GM12878 (cell line): Measurements from ENCODE around the gene TMEM61. TPM values are rescaled to one million over a fixed set of nuclear protein-coding genes. Genes with fewer than 3 reads are reported as not detected.

Source experiments
- ATAC-seq: fragments of 200-7000 bp; cut with Tn5 transposase; 3 replicates; pipeline ENCODE4 v1.9.1; 2020; ENCODE audit warnings: mild to moderate bottlenecking, moderate library complexity
- BruUV-seq: library from RNA; stranded (reverse); fragments of 400-500 nt; replicated peaks from 2 replicates; lab custom pipeline; 2021; lab: Mats Ljungman, UMichigan
- CTCF ChIA-PET: fragments of 300-600 bp; sonication (Branson Sonifier 250); formaldehyde crosslinking; extraction: SDS; loops from one replicate; lab custom pipeline; 2021; ENCODE audit warnings: inconsistent platforms; lab: Yijun Ruan, JAX
- POLR2A ChIA-PET: fragments of 350-600 bp; formaldehyde crosslinking; extraction: SDS; loops from one replicate; lab custom pipeline; 2021; ENCODE audit warnings: inconsistent platforms; lab: Charles Lee
- RAD21 ChIA-PET: fragments of 300-600 bp; sonication (Branson Sonifier 250); formaldehyde crosslinking; loops from one replicate; lab custom pipeline; 2023; ENCODE audit warnings: antibody characterized with exemption; ENCODE audit not compliant: unreplicated experiment; lab: Charles Lee
- SMC1A ChIA-PET: fragments of 300-600 bp; sonication (Branson Sonifier 250); formaldehyde crosslinking; loops from one replicate; lab custom pipeline; 2023; ENCODE audit not compliant: unreplicated experiment, uncharacterized antibody; lab: Charles Lee
- DNase-seq: peaks from one replicate; pipeline ENCODE4 v3.0.0-alpha.2; 2011; ENCODE audit warnings: low read depth, low spot score
- FAIRE-seq: peaks from 3 replicates; lab custom pipeline; 2011; peaks lifted over from hg19 to GRCh38; lab: Jason Lieb, UNC
- H2AFZ ChIP-seq: 2 replicates; pipeline ENCODE4 v1.6.0; 2011; ENCODE audit warnings: low read depth, low read length, control low read depth; ENCODE audit not compliant: control insufficient read depth
- H3K27ac ChIP-seq: 2 replicates; pipeline ENCODE4 v1.5.1; 2011; ENCODE audit warnings: control low read depth; ENCODE audit not compliant: control insufficient read depth, insufficient read depth
- H3K27me3 ChIP-seq, 2 experiments: replicated peaks in 1 of 2; 2 replicates each; pipeline versions ENCODE4 v1.6.0 to v1.6.1; 2011; ENCODE audit warnings: low read length in 1 of 2; ENCODE audit not compliant: control insufficient read depth in 2 of 2, insufficient read depth in 2 of 2
- H3K36me3 ChIP-seq, 2 experiments: 2 replicates each; pipeline ENCODE4 v1.5.1; 2011; ENCODE audit warnings: low read length in 1 of 2; ENCODE audit not compliant: control insufficient read depth in 2 of 2, insufficient read depth in 2 of 2
- H3K4me1 ChIP-seq: 2 replicates; pipeline ENCODE4 v1.6.1; 2011; ENCODE audit warnings: mild to moderate bottlenecking, low read length, moderate library complexity, mixed read lengths; ENCODE audit not compliant: control insufficient read depth, insufficient read depth
- H3K4me2 ChIP-seq: 2 replicates; pipeline ENCODE4 v1.6.0; 2011; ENCODE audit warnings: control low read depth; ENCODE audit not compliant: control insufficient read depth, insufficient read depth
- H3K4me3 ChIP-seq: fragments of 200-600 bp; sonication (generic); 2 replicates; pipeline ENCODE4 v1.5.1; 2016
- H3K79me2 ChIP-seq: 2 replicates; pipeline ENCODE4 v1.6.0; 2011; ENCODE audit warnings: low read length; ENCODE audit not compliant: control insufficient read depth, insufficient read depth
- H3K9ac ChIP-seq: 2 replicates; pipeline ENCODE4 v1.8.0; 2011; ENCODE audit warnings: low read length, control low read depth, mixed read lengths; ENCODE audit not compliant: control insufficient read depth, insufficient read depth
- H3K9me3 ChIP-seq: replicated peaks from 3 replicates; pipeline ENCODE4 v1.5.1; 2011; ENCODE audit warnings: mild to moderate bottlenecking, low read length; ENCODE audit not compliant: control insufficient read depth, insufficient read depth
- H4K20me1 ChIP-seq: 2 replicates; pipeline ENCODE4 v1.6.0; 2011; ENCODE audit not compliant: control insufficient read depth, insufficient read depth
- HCFC1 ChIP-seq: fragments of 150-350 bp; IDR thresholded peaks from 2 replicates; pipeline ENCODE4 v1.6.1; 2014; ENCODE audit warnings: low read length
- MYB ChIP-seq: fragments of 150-350 bp; IDR thresholded peaks from 2 replicates; pipeline ENCODE4 v1.6.1; 2014; ENCODE audit warnings: mild to moderate bottlenecking, low read depth, low read length, borderline replicate concordance
- SP1 ChIP-seq: IDR thresholded peaks from one replicate; pipeline ENCODE4 v1.6.1; 2011; ENCODE audit warnings: low read depth, low read length
- STAT1 ChIP-seq: fragments of 450-650 bp; conservative IDR thresholded peaks from 2 replicates; pipeline ENCODE4 v1.6.1; 2014; ENCODE audit warnings: antibody characterized with exemption, mild to moderate bottlenecking
- TCF12 ChIP-seq: IDR thresholded peaks from 2 replicates; pipeline ENCODE4 v1.6.1; 2011; ENCODE audit warnings: low read depth, mild to moderate bottlenecking, low read length
- WRNIP1 ChIP-seq: IDR thresholded peaks from 2 replicates; pipeline ENCODE4 v1.6.1; 2011; ENCODE audit warnings: low read depth, low read length, improper control_type of control experiment, borderline replicate concordance
- WGBS: methylation state at CpG from one replicate; pipeline ENCODE4 v1.1.6; 2016; ENCODE audit warnings: low lambda C conversion rate; ENCODE audit not compliant: insufficient replicate concordance, insufficient coverage; ENCODE audit errors: missing lambda C conversion rate; 5-methylcytosine and 5-hydroxymethylcytosine counted together
- in situ Hi-C: fragments of 300-500 bp; cut with MboI; formaldehyde crosslinking; loops from 9 replicates; pipeline ENCODE4 v1.14.3; 2018; ENCODE audit warnings: mixed read lengths
- intact Hi-C: fragments of 100-400 bp; cut with micrococcal nuclease; formaldehyde crosslinking; loops from one replicate; pipeline ENCODE4 v1.14.2; 2022; ENCODE audit not compliant: unreplicated experiment
- polyA plus RNA-seq, 11 experiments: library from polyadenylated mRNA; depleted of rRNA in 4 of 11; unstranded in 6 of 11; stranded (reverse) in 5 of 11; fragments of >200 nt; fragmentation: Nextera tagmentation in 4 of 11; fragmentation: Illumina TruSeq in 1 of 11; extraction: Ambion mirVana in 4 of 11; extraction: Trizol in 1 of 11; gene quantifications; 1 replicate in 1 of 11; 2 replicates in 10 of 11; pipeline versions ENCODE4 v1.2.1 to v1.2.3, GENCODE V29; 2011 to 2016; ENCODE audit warnings: inconsistent platforms in 2 of 11, missing spikeins in 2 of 11, low read depth in 1 of 11
- total RNA-seq, 4 experiments: library from RNA; depleted of rRNA in 3 of 4; stranded (reverse); fragments of >200 nt in 3 of 4; fragmentation: Illumina TruSeq in 1 of 4; extraction: Trizol in 1 of 4; gene quantifications; 2 replicates each; pipeline versions ENCODE4 v1.2.1 to v1.2.3, GENCODE V29; 2013 to 2021
- TF ChIP-seq, protein P1 (sequence below): fragments of 450-650 bp; formaldehyde crosslinking; IDR thresholded peaks from 2 replicates; pipeline ENCODE4 v1.4.0; 2020; ENCODE audit warnings: mild to moderate bottlenecking, moderate library complexity
- TF ChIP-seq, protein P2 (sequence below): fragments of 450-650 bp; IDR thresholded peaks from 2 replicates; pipeline ENCODE4 v1.6.1; 2017; ENCODE audit warnings: mild to moderate bottlenecking
- TF ChIP-seq, protein P3 (sequence below): fragments of 450-650 bp; formaldehyde crosslinking; IDR thresholded peaks from 2 replicates; pipeline ENCODE4 v1.5.0; 2022; ENCODE audit warnings: mild to moderate bottlenecking, missing genetic modification characterization
- TF ChIP-seq, protein P4 (sequence below): IDR thresholded peaks from 2 replicates; pipeline ENCODE4 v1.6.1; 2011; ENCODE audit warnings: low read depth, low read length, improper control_type of control experiment, borderline replicate concordance

TMEM61 gene
- total and polyA plus RNA-seq, 10 of the 15 experiments (the other 5 are each of a cell fraction or from before 2014, with no cell fraction given) = not detected

DNA sequence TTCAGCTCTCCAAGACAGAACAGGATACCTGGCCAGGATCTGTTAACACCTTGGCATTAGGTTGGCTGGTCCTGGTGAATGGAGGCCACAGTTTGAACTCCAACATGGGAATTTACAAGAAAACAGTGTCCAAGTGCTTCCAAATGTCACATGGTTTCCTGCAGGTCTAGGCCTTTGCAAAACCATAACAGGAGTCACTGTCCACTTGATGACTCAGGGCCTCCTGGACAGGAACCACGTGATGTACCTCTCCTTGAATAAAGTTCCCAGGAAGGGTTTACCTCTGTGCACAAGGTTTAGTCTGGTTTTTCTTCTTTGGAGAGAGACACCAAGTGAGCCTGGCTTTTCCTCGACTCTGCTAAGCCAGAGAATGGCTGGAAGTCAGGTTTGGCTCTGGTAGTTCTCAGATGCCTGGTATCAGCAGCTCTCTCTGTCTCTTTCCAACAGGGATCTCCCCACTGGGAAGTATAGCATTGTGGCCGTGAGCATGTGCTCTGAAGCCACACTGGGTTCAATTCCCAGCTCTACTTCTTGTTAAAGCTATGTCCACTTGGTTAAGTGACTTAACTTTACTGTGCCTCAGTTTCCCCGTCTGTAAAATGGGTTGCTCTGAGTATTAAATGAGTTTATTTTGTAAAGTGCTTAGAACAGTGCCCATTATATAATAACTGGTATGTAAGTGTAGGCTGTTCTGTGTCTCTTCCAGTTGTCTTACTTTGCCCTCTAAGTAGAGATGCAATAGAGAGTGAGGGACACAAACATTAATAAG, 27.3 kb upstream of the TMEM61 start:
- Histone ChIP-seq H3K27ac (no peak overlapping the region), H3K9ac (no peak overlapping the region), H3K27me3 (no peaks in the 10 kb centered on the region), H4K20me1 (no peaks in the 10 kb centered on the region), H3K36me3 (no peaks in the 10 kb centered on the region), H2AFZ (no peak overlapping the region), H3K4me3 (no peak overlapping the region), H3K79me2 (no peaks in the 10 kb centered on the region), H3K9me3 (no peaks in the 10 kb centered on the region; the same call in 2 of the 3 replicates), H3K4me1 (no peaks in the 10 kb centered on the region), H3K4me2 (no peak overlapping the region)
- FAIRE-seq (no peak), DNase-seq (no peak)
- POLR2A ChIA-PET = no interaction called here
- BruUV-seq = no TSS peak
- RAD21 ChIA-PET = interaction anchor here (0.9 kb wide), 1 partner anchor 9 kb away, joined by 3 read pairs; no protein-coding TSS in a partner anchor
- SMC1A ChIA-PET = interaction anchor here (1.4 to 1.7 kb wide), 2 partner anchors 49 to 69 kb away, joined by 3 to 6 read pairs; no protein-coding TSS in a partner anchor
- CTCF ChIA-PET = interaction anchor here (1.3 to 11.9 kb wide), 4 partner anchors 8 to 68 kb away, joined by 3 to 436 read pairs (median 6); partner anchors contain the start of gene BSND
- intact Hi-C loops = no loop called here
- 6% methylated on average over 4 of the region's 4 CpGs for WGBS
- TF ChIP-seq, protein P1, sequence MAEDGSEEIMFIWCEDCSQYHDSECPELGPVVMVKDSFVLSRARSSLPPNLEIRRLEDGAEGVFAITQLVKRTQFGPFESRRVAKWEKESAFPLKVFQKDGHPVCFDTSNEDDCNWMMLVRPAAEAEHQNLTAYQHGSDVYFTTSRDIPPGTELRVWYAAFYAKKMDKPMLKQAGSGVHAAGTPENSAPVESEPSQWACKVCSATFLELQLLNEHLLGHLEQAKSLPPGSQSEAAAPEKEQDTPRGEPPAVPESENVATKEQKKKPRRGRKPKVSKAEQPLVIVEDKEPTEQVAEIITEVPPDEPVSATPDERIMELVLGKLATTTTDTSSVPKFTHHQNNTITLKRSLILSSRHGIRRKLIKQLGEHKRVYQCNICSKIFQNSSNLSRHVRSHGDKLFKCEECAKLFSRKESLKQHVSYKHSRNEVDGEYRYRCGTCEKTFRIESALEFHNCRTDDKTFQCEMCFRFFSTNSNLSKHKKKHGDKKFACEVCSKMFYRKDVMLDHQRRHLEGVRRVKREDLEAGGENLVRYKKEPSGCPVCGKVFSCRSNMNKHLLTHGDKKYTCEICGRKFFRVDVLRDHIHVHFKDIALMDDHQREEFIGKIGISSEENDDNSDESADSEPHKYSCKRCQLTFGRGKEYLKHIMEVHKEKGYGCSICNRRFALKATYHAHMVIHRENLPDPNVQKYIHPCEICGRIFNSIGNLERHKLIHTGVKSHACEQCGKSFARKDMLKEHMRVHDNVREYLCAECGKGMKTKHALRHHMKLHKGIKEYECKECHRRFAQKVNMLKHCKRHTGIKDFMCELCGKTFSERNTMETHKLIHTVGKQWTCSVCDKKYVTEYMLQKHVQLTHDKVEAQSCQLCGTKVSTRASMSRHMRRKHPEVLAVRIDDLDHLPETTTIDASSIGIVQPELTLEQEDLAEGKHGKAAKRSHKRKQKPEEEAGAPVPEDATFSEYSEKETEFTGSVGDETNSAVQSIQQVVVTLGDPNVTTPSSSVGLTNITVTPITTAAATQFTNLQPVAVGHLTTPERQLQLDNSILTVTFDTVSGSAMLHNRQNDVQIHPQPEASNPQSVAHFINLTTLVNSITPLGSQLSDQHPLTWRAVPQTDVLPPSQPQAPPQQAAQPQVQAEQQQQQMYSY = no peak
- TF ChIP-seq, protein P2, sequence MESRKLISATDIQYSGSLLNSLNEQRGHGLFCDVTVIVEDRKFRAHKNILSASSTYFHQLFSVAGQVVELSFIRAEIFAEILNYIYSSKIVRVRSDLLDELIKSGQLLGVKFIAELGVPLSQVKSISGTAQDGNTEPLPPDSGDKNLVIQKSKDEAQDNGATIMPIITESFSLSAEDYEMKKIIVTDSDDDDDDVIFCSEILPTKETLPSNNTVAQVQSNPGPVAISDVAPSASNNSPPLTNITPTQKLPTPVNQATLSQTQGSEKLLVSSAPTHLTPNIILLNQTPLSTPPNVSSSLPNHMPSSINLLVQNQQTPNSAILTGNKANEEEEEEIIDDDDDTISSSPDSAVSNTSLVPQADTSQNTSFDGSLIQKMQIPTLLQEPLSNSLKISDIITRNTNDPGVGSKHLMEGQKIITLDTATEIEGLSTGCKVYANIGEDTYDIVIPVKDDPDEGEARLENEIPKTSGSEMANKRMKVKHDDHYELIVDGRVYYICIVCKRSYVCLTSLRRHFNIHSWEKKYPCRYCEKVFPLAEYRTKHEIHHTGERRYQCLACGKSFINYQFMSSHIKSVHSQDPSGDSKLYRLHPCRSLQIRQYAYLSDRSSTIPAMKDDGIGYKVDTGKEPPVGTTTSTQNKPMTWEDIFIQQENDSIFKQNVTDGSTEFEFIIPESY = no peak
- TF ChIP-seq WRNIP1 = no peak
- TF ChIP-seq TCF12 = no peak
- no peak for TF ChIP-seq MYB
- TF ChIP-seq, protein P3, sequence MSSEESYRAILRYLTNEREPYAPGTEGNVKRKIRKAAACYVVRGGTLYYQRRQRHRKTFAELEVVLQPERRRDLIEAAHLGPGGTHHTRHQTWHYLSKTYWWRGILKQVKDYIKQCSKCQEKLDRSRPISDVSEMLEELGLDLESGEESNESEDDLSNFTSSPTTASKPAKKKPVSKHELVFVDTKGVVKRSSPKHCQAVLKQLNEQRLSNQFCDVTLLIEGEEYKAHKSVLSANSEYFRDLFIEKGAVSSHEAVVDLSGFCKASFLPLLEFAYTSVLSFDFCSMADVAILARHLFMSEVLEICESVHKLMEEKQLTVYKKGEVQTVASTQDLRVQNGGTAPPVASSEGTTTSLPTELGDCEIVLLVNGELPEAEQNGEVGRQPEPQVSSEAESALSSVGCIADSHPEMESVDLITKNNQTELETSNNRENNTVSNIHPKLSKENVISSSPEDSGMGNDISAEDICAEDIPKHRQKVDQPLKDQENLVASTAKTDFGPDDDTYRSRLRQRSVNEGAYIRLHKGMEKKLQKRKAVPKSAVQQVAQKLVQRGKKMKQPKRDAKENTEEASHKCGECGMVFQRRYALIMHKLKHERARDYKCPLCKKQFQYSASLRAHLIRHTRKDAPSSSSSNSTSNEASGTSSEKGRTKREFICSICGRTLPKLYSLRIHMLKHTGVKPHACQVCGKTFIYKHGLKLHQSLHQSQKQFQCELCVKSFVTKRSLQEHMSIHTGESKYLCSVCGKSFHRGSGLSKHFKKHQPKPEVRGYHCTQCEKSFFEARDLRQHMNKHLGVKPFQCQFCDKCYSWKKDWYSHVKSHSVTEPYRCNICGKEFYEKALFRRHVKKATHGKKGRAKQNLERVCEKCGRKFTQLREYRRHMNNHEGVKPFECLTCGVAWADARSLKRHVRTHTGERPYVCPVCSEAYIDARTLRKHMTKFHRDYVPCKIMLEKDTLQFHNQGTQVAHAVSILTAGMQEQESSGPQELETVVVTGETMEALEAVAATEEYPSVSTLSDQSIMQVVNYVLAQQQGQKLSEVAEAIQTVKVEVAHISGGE (CRISPR knock-in tag) = no peak
- TF ChIP-seq STAT1 = no peak
- TF ChIP-seq, protein P4, sequence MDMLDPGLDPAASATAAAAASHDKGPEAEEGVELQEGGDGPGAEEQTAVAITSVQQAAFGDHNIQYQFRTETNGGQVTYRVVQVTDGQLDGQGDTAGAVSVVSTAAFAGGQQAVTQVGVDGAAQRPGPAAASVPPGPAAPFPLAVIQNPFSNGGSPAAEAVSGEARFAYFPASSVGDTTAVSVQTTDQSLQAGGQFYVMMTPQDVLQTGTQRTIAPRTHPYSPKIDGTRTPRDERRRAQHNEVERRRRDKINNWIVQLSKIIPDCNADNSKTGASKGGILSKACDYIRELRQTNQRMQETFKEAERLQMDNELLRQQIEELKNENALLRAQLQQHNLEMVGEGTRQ = no peak
- no peak for TF ChIP-seq HCFC1
- TF ChIP-seq SP1 = no peak
- TF ChIP-seq, all 136 proteins: peak for 0
- ATAC-seq = no peak
- in situ Hi-C loops = loop anchor here (5.0 kb wide), 1 partner anchor 44 kb away; the partner anchor contains the start of gene BSND
